Prostate gland (tissue), 2 donors: Measurements from ENCODE around the gene HMGB3.

Experiments used
- CTCF ChIP-seq, 4 experiments: fragments of 200-600 bp in 2 of 4; fragments of 450-650 bp in 2 of 4; sonication (generic) in 2 of 4; IDR thresholded peaks; 1 replicate in 3 of 4; 2 replicates in 1 of 4; pipeline ENCODE4 v1.5.1; 2016 to 2019; ENCODE audit warnings: antibody characterized with exemption in 4 of 4, mild to moderate bottlenecking in 2 of 4, moderate library complexity in 2 of 4
- POLR2A ChIP-seq: fragments of 450-650 bp; IDR thresholded peaks from one replicate; pipeline ENCODE4 v1.6.1; 2016; ENCODE audit warnings: antibody characterized with exemption, mild to moderate bottlenecking

- TF ChIP-seq POLR2A (no peak), CTCF (IDR thresholded peaks at IDR 0.05) (no peak)
These were observed 42.2 kb upstream of the HMGB3 start for GRCh38 chrX:150940844-150941495.
